GM12878 (cell line): ENCODE measurements around the gene PNRC1. TPM values are rescaled to one million over a fixed set of nuclear protein-coding genes. Genes with fewer than 3 reads are reported as not detected.
"Not testable (repeated sequence)": the region's sequence is repeated elsewhere in the genome, so short reads cannot be mapped to it uniquely, and the experiment has no call there.

Source experiments
- ATAC-seq: fragments of 200-7000 bp; cut with Tn5 transposase; 3 replicates; pipeline ENCODE4 v1.9.1; 2020; ENCODE audit warnings: mild to moderate bottlenecking, moderate library complexity
- BruUV-seq: library from RNA; stranded (reverse); fragments of 400-500 nt; replicated peaks from 2 replicates; lab custom pipeline; 2021; lab: Mats Ljungman, UMichigan
- CTCF ChIA-PET: fragments of 300-600 bp; sonication (Branson Sonifier 250); formaldehyde crosslinking; extraction: SDS; loops from one replicate; lab custom pipeline; 2021; ENCODE audit warnings: inconsistent platforms; lab: Yijun Ruan, JAX
- POLR2A ChIA-PET: fragments of 350-600 bp; formaldehyde crosslinking; extraction: SDS; loops from one replicate; lab custom pipeline; 2021; ENCODE audit warnings: inconsistent platforms; lab: Charles Lee
- RAD21 ChIA-PET: fragments of 300-600 bp; sonication (Branson Sonifier 250); formaldehyde crosslinking; loops from one replicate; lab custom pipeline; 2023; ENCODE audit warnings: antibody characterized with exemption; ENCODE audit not compliant: unreplicated experiment; lab: Charles Lee
- SMC1A ChIA-PET: fragments of 300-600 bp; sonication (Branson Sonifier 250); formaldehyde crosslinking; loops from one replicate; lab custom pipeline; 2023; ENCODE audit not compliant: unreplicated experiment, uncharacterized antibody; lab: Charles Lee
- DNase-seq: peaks from one replicate; pipeline ENCODE4 v3.0.0-alpha.2; 2011; ENCODE audit warnings: low read depth, low spot score
- FAIRE-seq: peaks from 3 replicates; lab custom pipeline; 2011; peaks lifted over from hg19 to GRCh38; lab: Jason Lieb, UNC
- H2AFZ ChIP-seq: 2 replicates; pipeline ENCODE4 v1.6.0; 2011; ENCODE audit warnings: low read depth, low read length, control low read depth; ENCODE audit not compliant: control insufficient read depth
- H3K27ac ChIP-seq: 2 replicates; pipeline ENCODE4 v1.5.1; 2011; ENCODE audit warnings: control low read depth; ENCODE audit not compliant: control insufficient read depth, insufficient read depth
- H3K27me3 ChIP-seq, 2 experiments: replicated peaks in 1 of 2; 2 replicates each; pipeline versions ENCODE4 v1.6.0 to v1.6.1; 2011; ENCODE audit warnings: low read length in 1 of 2; ENCODE audit not compliant: control insufficient read depth in 2 of 2, insufficient read depth in 2 of 2
- H3K36me3 ChIP-seq, 2 experiments: 2 replicates each; pipeline ENCODE4 v1.5.1; 2011; ENCODE audit warnings: low read length in 1 of 2; ENCODE audit not compliant: control insufficient read depth in 2 of 2, insufficient read depth in 2 of 2
- H3K4me1 ChIP-seq: 2 replicates; pipeline ENCODE4 v1.6.1; 2011; ENCODE audit warnings: mild to moderate bottlenecking, low read length, moderate library complexity, mixed read lengths; ENCODE audit not compliant: control insufficient read depth, insufficient read depth
- H3K4me2 ChIP-seq: 2 replicates; pipeline ENCODE4 v1.6.0; 2011; ENCODE audit warnings: control low read depth; ENCODE audit not compliant: control insufficient read depth, insufficient read depth
- H3K4me3 ChIP-seq: fragments of 200-600 bp; sonication (generic); 2 replicates; pipeline ENCODE4 v1.5.1; 2016
- H3K79me2 ChIP-seq: 2 replicates; pipeline ENCODE4 v1.6.0; 2011; ENCODE audit warnings: low read length; ENCODE audit not compliant: control insufficient read depth, insufficient read depth
- H3K9ac ChIP-seq: 2 replicates; pipeline ENCODE4 v1.8.0; 2011; ENCODE audit warnings: low read length, control low read depth, mixed read lengths; ENCODE audit not compliant: control insufficient read depth, insufficient read depth
- H3K9me3 ChIP-seq: replicated peaks from 3 replicates; pipeline ENCODE4 v1.5.1; 2011; ENCODE audit warnings: mild to moderate bottlenecking, low read length; ENCODE audit not compliant: control insufficient read depth, insufficient read depth
- H4K20me1 ChIP-seq: 2 replicates; pipeline ENCODE4 v1.6.0; 2011; ENCODE audit not compliant: control insufficient read depth, insufficient read depth
- E2F8 ChIP-seq: fragments of 450-650 bp; IDR thresholded peaks from 2 replicates; pipeline ENCODE4 v1.6.1; 2018; ENCODE audit warnings: mild to moderate bottlenecking, low read depth, moderate library complexity; ENCODE audit not compliant: partially characterized antibody
- HDAC2 ChIP-seq: fragments of 200-600 bp; sonication (generic); IDR thresholded peaks from 2 replicates; pipeline ENCODE4 v1.6.1; 2017
- HDGF ChIP-seq: fragments of 450-650 bp; IDR thresholded peaks from 2 replicates; pipeline ENCODE4 v1.6.1; 2016; ENCODE audit warnings: antibody characterized with exemption
- IKZF2 ChIP-seq, 2 experiments: fragments of 450-650 bp; IDR thresholded peaks; 2 replicates each; pipeline ENCODE4 v1.6.1; 2017; ENCODE audit warnings: mild to moderate bottlenecking in 2 of 2, moderate library complexity in 2 of 2
- KDM1A ChIP-seq: fragments of 200-600 bp; sonication (generic); IDR thresholded peaks from 2 replicates; pipeline ENCODE4 v1.6.1; 2016; ENCODE audit warnings: borderline replicate concordance
- KLF5 ChIP-seq: fragments of 450-650 bp; IDR thresholded peaks from 2 replicates; pipeline ENCODE4 v1.6.1; 2014; ENCODE audit warnings: mild to moderate bottlenecking; ENCODE audit not compliant: partially characterized antibody
- MXI1 ChIP-seq: fragments of 150-350 bp; IDR thresholded peaks from 2 replicates; pipeline ENCODE4 v1.6.1; 2011; ENCODE audit warnings: low read depth, mild to moderate bottlenecking, inconsistent platforms, low read length, improper control_type of control experiment
- NFYB ChIP-seq: IDR thresholded peaks from 2 replicates; pipeline ENCODE4 v1.6.1; 2011; ENCODE audit warnings: low read depth, mild to moderate bottlenecking, low read length, improper control_type of control experiment, moderate library complexity; ENCODE audit not compliant: insufficient read depth
- TARDBP ChIP-seq: IDR thresholded peaks from 2 replicates; pipeline ENCODE4 v1.6.1; 2016; ENCODE audit warnings: borderline replicate concordance
- TBL1XR1 ChIP-seq: IDR thresholded peaks from 2 replicates; pipeline ENCODE4 v1.6.1; 2012; ENCODE audit warnings: low read depth, low read length, improper control_type of control experiment
- ZNF207 ChIP-seq: fragments of 450-650 bp; IDR thresholded peaks from 2 replicates; pipeline ENCODE4 v1.6.1; 2014; ENCODE audit warnings: antibody characterized with exemption, mild to moderate bottlenecking, borderline replicate concordance
- ZNF217 ChIP-seq: fragments of 450-650 bp; IDR thresholded peaks from 2 replicates; pipeline ENCODE4 v1.6.1; 2017; ENCODE audit warnings: antibody characterized with exemption, mild to moderate bottlenecking
- WGBS: methylation state at CpG from one replicate; pipeline ENCODE4 v1.1.6; 2016; ENCODE audit warnings: low lambda C conversion rate; ENCODE audit not compliant: insufficient replicate concordance, insufficient coverage; ENCODE audit errors: missing lambda C conversion rate; 5-methylcytosine and 5-hydroxymethylcytosine counted together
- in situ Hi-C: fragments of 300-500 bp; cut with MboI; formaldehyde crosslinking; loops from 9 replicates; pipeline ENCODE4 v1.14.3; 2018; ENCODE audit warnings: mixed read lengths
- intact Hi-C: fragments of 100-400 bp; cut with micrococcal nuclease; formaldehyde crosslinking; loops from one replicate; pipeline ENCODE4 v1.14.2; 2022; ENCODE audit not compliant: unreplicated experiment
- polyA plus RNA-seq, 11 experiments: library from polyadenylated mRNA; depleted of rRNA in 4 of 11; unstranded in 6 of 11; stranded (reverse) in 5 of 11; fragments of >200 nt; fragmentation: Nextera tagmentation in 4 of 11; fragmentation: Illumina TruSeq in 1 of 11; extraction: Ambion mirVana in 4 of 11; extraction: Trizol in 1 of 11; gene quantifications; 1 replicate in 1 of 11; 2 replicates in 10 of 11; pipeline versions ENCODE4 v1.2.1 to v1.2.3, GENCODE V29; 2011 to 2016; ENCODE audit warnings: inconsistent platforms in 2 of 11, missing spikeins in 2 of 11, low read depth in 1 of 11
- total RNA-seq, 4 experiments: library from RNA; depleted of rRNA in 3 of 4; stranded (reverse); fragments of >200 nt in 3 of 4; fragmentation: Illumina TruSeq in 1 of 4; extraction: Trizol in 1 of 4; gene quantifications; 2 replicates each; pipeline versions ENCODE4 v1.2.1 to v1.2.3, GENCODE V29; 2013 to 2021

The PNRC1 gene
- total and polyA plus RNA-seq, 10 of the 15 experiments (the other 5 are each of a cell fraction or from before 2014, with no cell fraction given), result 7.6 to 66.0 (median 33.1) TPM

DNA sequence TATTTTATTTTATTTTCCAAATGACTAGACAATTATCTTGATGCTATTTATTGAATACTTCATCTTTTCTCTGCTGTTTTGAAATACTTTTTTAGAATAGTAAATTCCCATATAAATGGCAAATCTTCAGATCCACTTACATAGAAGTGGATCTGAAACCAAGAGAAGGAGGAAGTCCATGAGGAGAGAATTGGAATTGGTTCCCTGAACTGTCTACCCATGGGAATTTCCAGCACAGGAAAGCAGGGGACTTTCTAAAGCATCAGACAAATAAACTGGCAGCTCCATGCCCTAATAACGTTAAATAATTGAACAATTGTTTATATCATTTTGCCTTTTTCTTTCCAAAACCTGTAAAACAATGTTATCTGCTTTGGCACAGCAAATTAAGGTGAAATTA is 47.1 kb upstream of the PNRC1 start:
- CTCF ChIA-PET, result interaction anchor here (3.2 kb wide), 1 partner anchor 51 kb away, joined by 14 read pairs; no protein-coding TSS in a partner anchor
- H4K20me1 ChIP-seq, result no peaks in the 10 kb centered on the region
- SMC1A ChIA-PET, result no interaction called here
- peaks cover 1% of the 10 kb centered on the region; the same call in 1 of the 3 replicates for H3K9me3 ChIP-seq
- no peak overlapping the region for H3K4me3 ChIP-seq
- TF ChIP-seq HDAC2 (no peak), HDGF (no peak), ZNF217 (no peak), MXI1 (no peak), E2F8 (no peak), NFYB (no peak), KLF5 (no peak), TBL1XR1 (no peak), TARDBP (no peak), KDM1A (no peak), IKZF2 (IDR thresholded peaks at IDR 0.05) (no peak), ZNF207 (no peak)
- ATAC-seq, result no peak
- BruUV-seq, result no TSS peak
- no peaks in the 10 kb centered on the region for H3K4me1 ChIP-seq
- H3K9ac ChIP-seq, result no peak overlapping the region
- intact Hi-C loops (no loop called here), in situ Hi-C loops (no loop called here)
- H3K36me3 ChIP-seq, result no peaks in the 10 kb centered on the region
- no peak for FAIRE-seq
- no peak for DNase-seq
- no peaks in the 10 kb centered on the region for H3K27me3 ChIP-seq
- H3K4me2 ChIP-seq, result no peak overlapping the region
- H3K27ac ChIP-seq, result no peak overlapping the region
- no peak overlapping the region for H2AFZ ChIP-seq
- 0% methylated on average over 1 of the region's 1 CpG for WGBS
- POLR2A ChIA-PET, result no interaction called here
- RAD21 ChIA-PET, result interaction anchor here (0.6 kb wide), 1 partner anchor 112 kb away, joined by 3 read pairs; no protein-coding TSS in a partner anchor
- no peaks in the 10 kb centered on the region for H3K79me2 ChIP-seq

DNA sequence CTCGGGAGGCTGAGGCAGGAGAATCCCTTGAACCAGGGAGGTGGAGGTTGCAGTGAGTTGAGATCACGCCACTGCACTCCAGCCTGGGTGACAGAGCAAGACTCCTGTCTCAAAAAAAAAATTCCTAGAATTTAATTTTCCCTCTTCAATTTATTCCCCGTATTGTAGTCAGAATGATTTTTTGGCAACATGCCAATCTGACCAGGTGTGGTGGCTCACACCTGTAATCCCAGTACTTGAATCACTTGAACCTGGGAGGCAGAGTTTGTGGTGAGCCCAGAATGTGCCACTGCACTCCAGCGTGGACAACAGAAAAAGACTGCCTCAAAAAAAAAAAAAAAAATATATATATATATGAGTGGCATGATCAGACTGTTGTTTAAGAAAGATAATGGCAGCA is 46.4 kb upstream of the PNRC1 start:
- H3K4me1 ChIP-seq, RAD21 ChIA-PET, H3K36me3 ChIP-seq, SMC1A ChIA-PET, H4K20me1 ChIP-seq, H3K4me2 ChIP-seq, ATAC-seq, FAIRE-seq, BruUV-seq, intact Hi-C loops, in situ Hi-C loops, H2AFZ ChIP-seq, H3K9ac ChIP-seq, H3K79me2 ChIP-seq, H3K27me3 ChIP-seq, H3K27ac ChIP-seq, CTCF ChIA-PET, H3K4me3 ChIP-seq, H3K9me3 ChIP-seq, POLR2A ChIA-PET, DNase-seq: not testable (repeated sequence)
- WGBS, result 74% methylated on average over 4 of the region's 4 CpGs
